SK-N-SH (cell line): ENCODE results near the gene LATS2.

Experiments used
- CHD2 ChIP-seq: fragments of 150-350 bp; IDR thresholded peaks from 2 replicates; pipeline ENCODE4 v1.6.1; 2018; ENCODE audit warnings: low read length; ENCODE audit not compliant: partially characterized antibody
- CTCF ChIP-seq: fragments of 200-600 bp; sonication (generic); IDR thresholded peaks from 2 replicates; pipeline ENCODE4 v1.6.1; 2017; ENCODE audit warnings: antibody characterized with exemption, mild to moderate bottlenecking, moderate library complexity
- GABPA ChIP-seq: IDR thresholded peaks from 2 replicates; pipeline ENCODE4 v1.4.0; 2012; ENCODE audit warnings: low read depth, mild to moderate bottlenecking

GRCh38 chr13:21037656-21038055 lies 23.7 kb downstream of the LATS2 start:
- TF ChIP-seq CTCF (no peak), CHD2 (no peak), GABPA (no peak)
